GM18909 (cell line): ENCODE results near the gene RMI1.

Experiments used
- ATAC-seq: cut with Tn5 transposase; IDR thresholded peaks from one replicate; pipeline ENCODE4 v1.9.1; 2021; ENCODE audit warnings: mild to moderate bottlenecking; ENCODE audit not compliant: unreplicated experiment, poor library complexity

Gene RMI1

DNA sequence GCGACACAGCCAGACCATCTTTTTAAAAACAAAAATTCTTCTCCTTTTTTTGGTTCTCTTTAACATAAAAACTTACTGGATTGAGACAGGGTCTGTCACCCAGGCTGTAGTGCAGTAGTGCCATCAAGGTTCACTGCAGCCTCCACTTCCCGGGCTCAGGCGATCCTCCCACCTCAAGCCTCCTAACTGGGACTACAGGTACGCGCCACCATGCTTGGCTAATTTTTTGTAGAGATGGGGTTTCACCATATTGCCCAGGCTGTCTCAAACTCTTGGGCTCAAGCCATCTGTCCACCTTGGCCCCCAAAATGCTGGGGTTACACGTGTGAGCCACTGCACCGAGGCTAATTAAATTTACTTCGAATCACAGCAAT, 14.4 kb upstream of the RMI1 start:
- ATAC-seq, result no peak

DNA sequence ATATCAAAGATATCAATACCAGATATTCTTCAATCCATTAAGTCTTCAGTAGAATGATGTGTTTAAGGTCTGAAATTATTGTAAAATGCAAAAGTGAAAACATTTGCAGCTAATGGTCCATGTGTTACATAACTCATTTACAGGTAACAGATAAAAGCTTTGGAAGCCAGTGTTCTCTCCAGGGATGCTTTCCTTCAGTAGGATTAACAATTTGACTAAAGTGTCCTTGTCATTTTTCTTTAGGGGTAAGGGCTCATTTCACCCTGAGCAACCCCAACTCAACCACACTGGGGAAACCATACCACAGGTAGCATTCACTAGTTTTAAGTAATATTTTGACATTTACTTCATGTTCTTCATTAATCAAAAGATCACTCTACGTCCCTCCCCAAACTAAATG, 13.5 kb upstream of the RMI1 start:
- no peak for ATAC-seq

- ATAC-seq, result no peak
These were observed 11.0 kb upstream of the RMI1 start for GRCh38 chr9:83969602-83970001.

- no peak for ATAC-seq
These were observed 9.1 kb upstream of the RMI1 start for GRCh38 chr9:83971485-83971884.

DNA sequence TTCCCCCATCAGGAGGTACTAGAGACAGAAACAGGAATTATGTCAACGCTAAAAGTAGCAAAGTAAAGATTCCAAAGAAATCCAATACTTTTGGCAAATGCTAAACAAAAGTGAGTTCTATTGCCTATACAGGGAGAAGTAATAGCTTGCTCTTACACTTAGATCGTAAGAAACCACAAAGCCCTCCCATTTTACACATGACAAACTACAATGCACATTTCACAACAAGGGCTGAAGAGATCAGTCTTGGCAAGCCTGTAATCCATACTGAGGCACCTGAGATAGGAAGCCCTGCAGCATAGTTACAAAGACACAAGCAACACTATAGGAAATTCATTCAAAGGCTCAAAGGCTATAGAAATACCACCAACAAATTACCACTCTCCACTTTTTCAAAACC, 8.3 kb upstream of the RMI1 start:
- no peak for ATAC-seq

GRCh38 chr9:83975300-83975699, 5.3 kb upstream of the RMI1 start:
- no peak for ATAC-seq

DNA sequence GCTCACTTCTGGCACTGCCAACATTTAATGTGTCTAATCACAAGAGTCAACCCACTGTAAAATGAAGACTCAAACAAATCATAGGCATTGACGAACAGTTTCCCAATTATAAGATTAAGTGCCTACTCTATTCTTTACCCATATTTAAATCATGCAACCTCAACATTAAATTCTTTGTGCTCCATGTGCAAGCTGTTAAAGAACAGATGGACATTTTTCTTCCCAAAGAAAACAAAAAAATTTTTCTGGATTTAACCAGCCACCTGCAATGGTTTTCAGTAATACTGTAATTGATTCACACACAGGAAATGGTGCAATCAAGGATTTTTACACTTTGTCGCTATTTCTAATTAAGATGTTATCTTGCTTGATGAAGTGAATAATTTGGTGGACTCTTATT, 4.2 kb upstream of the RMI1 start:
- ATAC-seq, result no peak

DNA sequence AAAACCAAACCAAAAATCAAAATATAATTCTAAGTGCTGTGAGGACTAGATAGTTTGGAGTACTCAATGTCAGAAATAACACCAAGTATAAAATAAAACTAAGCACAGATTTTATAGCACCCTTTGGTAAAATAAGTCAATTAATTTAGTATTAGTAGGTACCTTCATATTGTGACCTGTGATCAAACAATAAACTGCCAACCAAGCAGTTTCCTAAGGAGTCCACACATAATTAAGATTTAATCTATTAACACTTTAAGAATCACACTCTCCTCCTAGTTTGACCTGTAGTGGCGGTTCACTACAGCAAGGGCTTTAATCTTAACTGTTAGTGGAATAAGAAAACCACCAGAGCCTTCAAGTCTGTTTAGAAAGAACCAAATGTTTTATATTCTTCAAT, 3.4 kb upstream of the RMI1 start:
- no peak for ATAC-seq

DNA sequence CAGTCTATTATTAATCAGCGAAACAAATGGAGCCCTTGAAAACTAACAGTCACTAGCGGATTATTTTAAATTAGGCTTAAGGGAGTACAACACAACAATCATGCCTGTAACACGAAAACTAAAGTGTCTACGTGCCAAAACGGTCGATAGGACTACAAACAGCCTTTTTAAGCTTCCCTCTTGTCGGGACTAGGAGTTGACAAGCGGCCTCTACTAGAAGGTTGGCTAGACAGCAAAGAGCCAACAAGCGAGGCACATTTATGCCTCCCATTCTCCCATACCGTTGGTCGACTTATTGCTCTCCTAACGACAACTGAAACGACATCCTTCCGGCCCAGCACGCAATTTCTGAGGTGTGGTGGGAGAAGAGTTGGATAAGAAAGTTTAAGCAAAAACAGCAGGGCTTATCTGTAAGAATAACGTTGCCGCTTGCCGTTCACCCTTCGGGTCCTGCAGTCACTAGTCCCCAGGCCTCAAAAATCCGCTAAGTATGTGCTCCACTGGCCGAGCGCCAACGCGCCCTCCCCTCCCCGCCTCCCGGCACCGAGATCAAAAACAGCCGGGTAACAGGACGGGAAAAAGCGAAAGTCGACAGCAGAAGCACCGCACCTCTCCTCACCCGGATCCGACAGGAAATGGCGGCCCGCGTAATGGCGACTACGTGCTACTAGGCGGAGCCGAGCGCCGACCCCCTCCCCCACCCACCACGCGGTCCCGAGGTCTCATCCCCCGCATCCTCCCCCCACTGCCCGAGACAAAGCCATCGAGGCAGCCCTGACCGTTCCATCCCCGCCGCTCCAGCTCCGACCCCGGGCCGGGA, 1.4 kb upstream of the RMI1 start:
- ATAC-seq, result peak; percentile 31

DNA sequence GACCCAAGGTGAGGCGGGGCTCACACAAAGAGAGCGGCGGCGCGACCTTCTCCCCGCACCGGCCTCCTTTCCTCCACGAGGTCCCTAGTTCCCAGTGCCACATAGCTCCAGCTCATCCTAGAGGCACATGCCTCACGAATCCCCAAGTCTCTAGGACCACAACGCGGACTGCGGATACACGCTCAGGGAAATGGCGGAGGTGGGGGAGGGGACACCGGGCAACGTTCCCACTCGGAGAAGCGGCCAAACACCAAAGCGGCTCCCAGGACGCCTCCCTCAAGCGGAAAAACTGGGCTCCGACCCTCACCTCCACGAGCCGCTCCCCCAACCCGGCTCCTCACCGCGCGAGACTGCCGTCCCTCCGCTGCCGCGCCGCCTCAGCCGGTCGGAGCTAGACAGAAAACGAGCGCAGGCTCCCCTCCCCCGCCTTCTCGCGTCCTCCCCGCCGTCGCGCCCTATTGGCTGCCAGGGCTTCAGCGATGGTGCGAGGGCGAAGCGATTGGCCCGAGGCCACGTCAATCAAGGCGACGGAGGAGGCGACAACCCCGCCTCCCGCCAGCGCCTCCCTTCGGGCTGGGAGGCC, 702 bp upstream of the RMI1 start, which contains the start of gene HNRNPK:
TSS of gene HNRNPK (minus strand) at position 404 of the 583 bp plus-strand sequence. CDS start 1,963 bp downstream, outside the sequence.
- ATAC-seq, result peak; percentile 87

GRCh38 chr9:83981126-83981871, 694 bp downstream of the RMI1 start:
- no peak for ATAC-seq

DNA sequence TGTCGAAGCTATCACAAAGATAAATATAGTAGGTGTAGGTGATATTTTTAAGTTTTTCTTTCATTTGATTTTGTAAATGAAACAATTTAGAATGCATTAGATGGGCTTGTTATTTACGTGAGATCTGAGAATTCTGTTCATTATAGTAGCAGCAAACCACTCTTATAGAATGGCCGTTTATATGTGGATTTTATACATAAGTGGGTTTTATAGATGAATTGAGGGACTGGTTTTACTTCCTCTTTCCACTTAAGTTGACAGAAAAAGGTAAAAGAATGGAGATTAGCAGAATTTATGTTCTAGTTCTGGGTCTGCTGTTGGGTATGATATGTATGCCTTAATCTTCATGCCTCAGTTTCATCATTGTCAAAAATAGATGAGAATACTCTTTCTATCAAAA, 5.6 kb downstream of the RMI1 start:
- ATAC-seq, result peak; percentile 56

- ATAC-seq, result no peak
These were observed 6.3 kb downstream of the RMI1 start for GRCh38 chr9:83986765-83987401.

GRCh38 chr9:83987402-83987791, 6.8 kb downstream of the RMI1 start:
- ATAC-seq, result no peak

DNA sequence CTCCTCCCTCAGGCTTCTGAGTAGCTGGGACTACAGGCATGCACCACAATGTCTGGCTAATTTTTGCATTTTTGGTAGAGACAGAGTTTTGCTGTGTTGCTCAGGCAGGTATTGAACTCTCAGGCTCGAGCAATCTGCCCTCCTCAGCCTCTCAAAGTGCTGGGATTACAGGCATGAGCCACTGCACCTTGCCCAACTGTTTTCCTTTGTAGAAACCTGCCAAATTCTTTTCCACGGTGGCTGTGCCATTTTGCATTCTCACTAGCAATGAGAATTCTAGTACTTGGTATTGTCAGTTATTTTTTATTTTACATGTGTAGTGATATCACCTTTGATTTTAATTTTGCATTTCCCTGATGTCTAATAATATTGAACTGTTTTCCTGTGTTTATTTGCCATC, 7.8 kb downstream of the RMI1 start:
- no peak for ATAC-seq

GRCh38 chr9:83991355-83991754, 10.8 kb downstream of the RMI1 start:
- no peak for ATAC-seq

- no peak for ATAC-seq
These were observed 11.8 kb downstream of the RMI1 start for GRCh38 chr9:83992407-83992806.

GRCh38 chr9:83992901-83993300, 12.3 kb downstream of the RMI1 start:
- ATAC-seq, result no peak

DNA sequence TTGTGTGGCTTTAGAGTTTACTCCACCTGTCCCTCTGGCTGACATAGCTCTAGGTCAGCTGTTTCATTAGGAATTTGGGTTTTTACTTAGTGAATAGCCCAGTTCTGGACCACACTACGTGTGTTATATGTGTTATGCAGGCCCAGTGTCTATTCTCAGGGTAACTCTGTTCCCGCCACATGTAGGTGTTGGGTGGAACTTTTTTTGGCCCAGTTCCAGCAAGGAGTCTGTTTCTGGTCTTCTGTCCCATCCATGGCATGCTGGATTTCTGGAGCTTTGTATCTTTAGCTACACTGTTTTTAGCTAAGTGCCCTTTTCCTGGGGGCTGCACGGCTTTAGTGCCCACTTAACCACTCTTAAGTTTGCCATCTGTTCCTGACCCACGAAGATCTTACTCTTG, 15.5 kb downstream of the RMI1 start:
- ATAC-seq, result no peak

GRCh38 chr9:83999141-83999918, 18.7 kb downstream of the RMI1 start:
- no peak for ATAC-seq
